GM23338 (cell line): Measurements from ENCODE around the gene SLC48A1. TPM values are rescaled to one million over a fixed set of nuclear protein-coding genes. Genes with fewer than 3 reads are reported as not detected.
A peak's percentile ranks its signal among the peaks of the same experiment; 100 is the strongest.

Source experiments
- ATAC-seq: fragments of 200-7000 bp; cut with Tn5 transposase; 3 replicates; pipeline ENCODE4 v1.9.1; 2020
- DNase-seq: peaks from one replicate; pipeline ENCODE4 v3.0.0-alpha.2; 2015; ENCODE audit warnings: low spot score
- H2AFZ ChIP-seq: fragments of 200-600 bp; sonication (generic); 2 replicates; pipeline ENCODE4 v1.8.0; 2016; ENCODE audit warnings: antibody characterized with exemption, mild to moderate bottlenecking, moderate library complexity
- H3F3A ChIP-seq: fragments of 200-600 bp; sonication (generic); replicated peaks from 2 replicates; pipeline ENCODE4 v1.8.0; 2017; ENCODE audit warnings: antibody characterized with exemption, mixed run types, low read depth
- H3K27ac ChIP-seq: fragments of 200-600 bp; sonication (generic); 2 replicates; pipeline ENCODE4 v1.6.1; 2016; ENCODE audit warnings: low read depth
- H3K27me3 ChIP-seq: fragments of 200-600 bp; sonication (generic); 2 replicates; pipeline ENCODE4 v1.8.0; 2016; ENCODE audit warnings: mild to moderate bottlenecking, mixed run types, moderate library complexity; ENCODE audit not compliant: insufficient read depth
- H3K36me3 ChIP-seq: fragments of 200-600 bp; sonication (generic); 2 replicates; pipeline ENCODE4 v1.8.0; 2016; ENCODE audit warnings: mild to moderate bottlenecking; ENCODE audit not compliant: insufficient read depth
- H3K4me1 ChIP-seq: fragments of 200-600 bp; sonication (generic); 2 replicates; pipeline ENCODE4 v1.8.0; 2016; ENCODE audit warnings: mild to moderate bottlenecking, moderate library complexity; ENCODE audit not compliant: insufficient read depth
- H3K4me2 ChIP-seq: fragments of 200-600 bp; sonication (generic); 2 replicates; pipeline ENCODE4 v1.7.1; 2017; ENCODE audit warnings: mixed run types
- H3K4me3 ChIP-seq: fragments of 200-600 bp; sonication (generic); 2 replicates; pipeline ENCODE4 v1.6.1; 2016; ENCODE audit warnings: mixed run types
- H3K79me2 ChIP-seq: fragments of 200-600 bp; sonication (generic); replicated peaks from 2 replicates; pipeline ENCODE4 v1.8.0; 2017; ENCODE audit warnings: mild to moderate bottlenecking; ENCODE audit not compliant: insufficient read depth
- H3K9me2 ChIP-seq: fragments of 200-600 bp; sonication (generic); 2 replicates; pipeline ENCODE4 v1.8.0; 2017; ENCODE audit not compliant: insufficient read depth
- H4K20me1 ChIP-seq: fragments of 200-600 bp; sonication (generic); replicated peaks from 2 replicates; pipeline ENCODE4 v1.8.0; 2017; ENCODE audit warnings: mild to moderate bottlenecking; ENCODE audit not compliant: insufficient read depth
- H3K27ac Mint-ChIP-seq: 2 replicates; pipeline ENCODE4 v1.8.0; 2020; ENCODE audit warnings: inconsistent platforms, mild to moderate bottlenecking, moderate library complexity, mixed read lengths
- H3K27me3 Mint-ChIP-seq: 3 replicates; pipeline ENCODE4 v1.8.0; 2022; ENCODE audit warnings: low read depth, mild to moderate bottlenecking, moderate library complexity, mixed read lengths, inconsistent platforms; ENCODE audit not compliant: insufficient read depth, poor library complexity
- H3K36me3 Mint-ChIP-seq: 3 replicates; pipeline ENCODE4 v1.8.0; 2021; ENCODE audit warnings: low read depth, mild to moderate bottlenecking, inconsistent platforms, moderate library complexity, mixed read lengths
- H3K4me1 Mint-ChIP-seq: 3 replicates; pipeline ENCODE4 v1.8.0; 2020; ENCODE audit warnings: mild to moderate bottlenecking, inconsistent platforms, mixed read lengths
- H3K4me3 Mint-ChIP-seq: 3 replicates; pipeline ENCODE4 v1.8.0; 2021; ENCODE audit warnings: moderate library complexity, mild to moderate bottlenecking, inconsistent platforms, mixed read lengths
- H3K9me3 Mint-ChIP-seq: 3 replicates; pipeline ENCODE4 v1.8.0; 2020; ENCODE audit warnings: moderate library complexity, mild to moderate bottlenecking, inconsistent platforms, mixed read lengths
- CREB1 ChIP-seq: fragments of 250-450 bp; sonication (Bioruptor Pico); IDR thresholded peaks from 2 replicates; pipeline ENCODE4 v1.5.0; 2020; ENCODE audit warnings: low read depth, mild to moderate bottlenecking, moderate library complexity
- EZH2 ChIP-seq: fragments of 200-600 bp; sonication (generic); IDR thresholded peaks from one replicate; pipeline ENCODE4 v1.8.0; 2017; ENCODE audit warnings: antibody characterized with exemption, mild to moderate bottlenecking, low read depth; ENCODE audit not compliant: unreplicated experiment
- EZH2phosphoT487 ChIP-seq: fragments of 200-600 bp; sonication (generic); IDR thresholded peaks from one replicate; pipeline ENCODE4 v1.8.1; 2018; ENCODE audit warnings: antibody characterized with exemption; ENCODE audit not compliant: unreplicated experiment
- JUNB ChIP-seq: IDR thresholded peaks from one replicate; pipeline ENCODE4 v1.6.1; 2016; ENCODE audit warnings: antibody characterized with exemption; ENCODE audit not compliant: unreplicated experiment
- NANOG ChIP-seq: IDR thresholded peaks from 2 replicates; pipeline ENCODE4 v1.6.1; 2016; ENCODE audit warnings: antibody characterized with exemption, borderline replicate concordance
- POLR2AphosphoS5 ChIP-seq: IDR thresholded peaks from 2 replicates; pipeline ENCODE4 v1.6.1; 2016; ENCODE audit warnings: antibody characterized with exemption, low read depth
- STAT1 ChIP-seq: IDR thresholded peaks from one replicate; pipeline ENCODE4 v1.6.1; 2016; ENCODE audit warnings: antibody characterized with exemption; ENCODE audit not compliant: unreplicated experiment
- ZNF114 ChIP-seq: fragments of 250-450 bp; sonication (Bioruptor Pico); IDR thresholded peaks from 2 replicates; pipeline ENCODE4 v1.5.0; 2020; ENCODE audit warnings: mild to moderate bottlenecking, moderate library complexity
- ZNF331 ChIP-seq: fragments of 250-450 bp; sonication (Bioruptor Pico); IDR thresholded peaks from 2 replicates; pipeline ENCODE4 v1.5.0; 2020; ENCODE audit warnings: low read depth, mild to moderate bottlenecking, moderate library complexity
- polyA plus RNA-seq: library from polyadenylated mRNA; unstranded; fragments of >200 nt; fragmentation: Nextera tagmentation; extraction: Ambion mirVana; gene quantifications from 2 replicates; pipeline ENCODE4 v1.2.1, GENCODE V29; 2016
- total RNA-seq: library from RNA; depleted of rRNA; stranded (reverse); fragments of >200 nt; shearing (Covaris generic); gene quantifications from 2 replicates; pipeline ENCODE4 v1.2.3, GENCODE V29; 2014
- TF ChIP-seq, protein P1 (sequence below): IDR thresholded peaks from one replicate; pipeline ENCODE4 v1.6.1; 2018; ENCODE audit warnings: antibody characterized with exemption; ENCODE audit not compliant: unreplicated experiment
- TF ChIP-seq, protein P2 (sequence below): IDR thresholded peaks from 2 replicates; pipeline ENCODE4 v1.6.1; 2016; ENCODE audit warnings: antibody characterized with exemption
- TF ChIP-seq, protein P3 (sequence below): fragments of 250-450 bp; sonication (Bioruptor Pico); IDR thresholded peaks from 2 replicates; pipeline ENCODE4 v1.5.0; 2020; ENCODE audit warnings: mild to moderate bottlenecking, moderate library complexity
- TF ChIP-seq, protein P4 (sequence below), 2 experiments: fragments of 200-600 bp in 1 of 2; sonication (generic) in 1 of 2; conservative IDR thresholded peaks; 2 replicates each; pipeline versions ENCODE4 v1.5.1 to v1.6.1; 2016 to 2017; ENCODE audit warnings: antibody characterized with exemption in 2 of 2, low read depth in 2 of 2, mild to moderate bottlenecking in 2 of 2, moderate library complexity in 1 of 2

The SLC48A1 gene
- total and polyA plus RNA-seq, 2 experiments from 2014 or later = 5.8 to 9.0 TPM

DNA sequence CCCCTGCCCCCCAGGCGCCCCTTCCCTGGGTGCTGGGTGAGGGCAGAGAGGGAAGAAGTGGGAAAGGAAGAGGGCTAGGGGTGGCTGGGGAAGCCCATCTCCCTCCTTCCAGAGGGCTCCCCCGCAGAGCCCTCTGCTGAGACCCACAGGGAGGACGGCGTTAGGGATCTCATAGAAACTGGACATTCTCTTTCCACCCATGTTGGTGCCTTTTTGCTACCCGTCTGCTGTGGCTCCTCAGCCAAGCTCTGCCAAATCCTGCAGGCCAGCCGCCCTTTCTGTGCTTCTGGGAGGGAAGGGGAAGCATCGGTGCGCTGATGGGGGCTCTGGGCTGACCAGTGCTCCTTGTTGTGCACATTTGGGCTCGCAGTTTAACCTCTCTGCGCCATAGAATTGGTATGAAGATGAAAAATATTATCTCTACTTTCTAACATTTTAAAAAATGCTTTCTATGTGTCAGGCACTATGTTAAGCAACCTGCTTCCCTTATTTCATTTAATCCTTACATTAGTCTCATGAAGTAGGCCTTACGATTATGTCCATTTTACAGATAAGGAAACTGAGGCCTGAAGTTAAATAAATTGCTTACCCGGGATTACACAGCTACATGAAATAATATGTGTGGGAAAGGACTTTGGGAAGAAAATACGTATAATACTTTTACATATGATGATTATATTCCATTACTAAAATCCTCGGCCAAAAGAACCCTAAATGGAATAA lies 981 bp downstream of the SLC48A1 start:
- ATAC-seq = peak; percentile 29
- peaks cover 45% of the 10 kb centered on the region for H3K4me1 Mint-ChIP-seq
- H3K4me3 Mint-ChIP-seq = peak overlapping the region; percentile 90
- Histone ChIP-seq H3K79me2 (no peaks in the 10 kb centered on the region), H3K4me1 (peaks cover 39% of the 10 kb centered on the region), H3F3A (peaks cover 15% of the 10 kb centered on the region), H3K36me3 (no peaks in the 10 kb centered on the region), H3K9me2 (no peaks in the 10 kb centered on the region), H3K27ac (no peak overlapping the region), H4K20me1 (no peaks in the 10 kb centered on the region), H2AFZ (peak overlapping the region; percentile 52), H3K4me2 (peak overlapping the region; percentile 86), H3K27me3 (peaks cover 17% of the 10 kb centered on the region), H3K4me3 (peak overlapping the region; percentile 69)
- H3K9me3 Mint-ChIP-seq = no peaks in the 10 kb centered on the region
- no peak for DNase-seq
- H3K27me3 Mint-ChIP-seq = peaks cover 17% of the 10 kb centered on the region
- no peak overlapping the region for H3K27ac Mint-ChIP-seq
- TF ChIP-seq POLR2AphosphoS5 = no peak
- TF ChIP-seq, protein P1, sequence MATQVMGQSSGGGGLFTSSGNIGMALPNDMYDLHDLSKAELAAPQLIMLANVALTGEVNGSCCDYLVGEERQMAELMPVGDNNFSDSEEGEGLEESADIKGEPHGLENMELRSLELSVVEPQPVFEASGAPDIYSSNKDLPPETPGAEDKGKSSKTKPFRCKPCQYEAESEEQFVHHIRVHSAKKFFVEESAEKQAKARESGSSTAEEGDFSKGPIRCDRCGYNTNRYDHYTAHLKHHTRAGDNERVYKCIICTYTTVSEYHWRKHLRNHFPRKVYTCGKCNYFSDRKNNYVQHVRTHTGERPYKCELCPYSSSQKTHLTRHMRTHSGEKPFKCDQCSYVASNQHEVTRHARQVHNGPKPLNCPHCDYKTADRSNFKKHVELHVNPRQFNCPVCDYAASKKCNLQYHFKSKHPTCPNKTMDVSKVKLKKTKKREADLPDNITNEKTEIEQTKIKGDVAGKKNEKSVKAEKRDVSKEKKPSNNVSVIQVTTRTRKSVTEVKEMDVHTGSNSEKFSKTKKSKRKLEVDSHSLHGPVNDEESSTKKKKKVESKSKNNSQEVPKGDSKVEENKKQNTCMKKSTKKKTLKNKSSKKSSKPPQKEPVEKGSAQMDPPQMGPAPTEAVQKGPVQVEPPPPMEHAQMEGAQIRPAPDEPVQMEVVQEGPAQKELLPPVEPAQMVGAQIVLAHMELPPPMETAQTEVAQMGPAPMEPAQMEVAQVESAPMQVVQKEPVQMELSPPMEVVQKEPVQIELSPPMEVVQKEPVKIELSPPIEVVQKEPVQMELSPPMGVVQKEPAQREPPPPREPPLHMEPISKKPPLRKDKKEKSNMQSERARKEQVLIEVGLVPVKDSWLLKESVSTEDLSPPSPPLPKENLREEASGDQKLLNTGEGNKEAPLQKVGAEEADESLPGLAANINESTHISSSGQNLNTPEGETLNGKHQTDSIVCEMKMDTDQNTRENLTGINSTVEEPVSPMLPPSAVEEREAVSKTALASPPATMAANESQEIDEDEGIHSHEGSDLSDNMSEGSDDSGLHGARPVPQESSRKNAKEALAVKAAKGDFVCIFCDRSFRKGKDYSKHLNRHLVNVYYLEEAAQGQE = no peak
- no peak for TF ChIP-seq STAT1
- TF ChIP-seq EZH2phosphoT487 = no peak
- TF ChIP-seq JUNB = no peak
- no peak for TF ChIP-seq NANOG
- no peak for TF ChIP-seq ZNF114 (CRISPR knock-in tag)
- no peak for TF ChIP-seq CREB1 (CRISPR knock-in tag)
- TF ChIP-seq, protein P2, sequence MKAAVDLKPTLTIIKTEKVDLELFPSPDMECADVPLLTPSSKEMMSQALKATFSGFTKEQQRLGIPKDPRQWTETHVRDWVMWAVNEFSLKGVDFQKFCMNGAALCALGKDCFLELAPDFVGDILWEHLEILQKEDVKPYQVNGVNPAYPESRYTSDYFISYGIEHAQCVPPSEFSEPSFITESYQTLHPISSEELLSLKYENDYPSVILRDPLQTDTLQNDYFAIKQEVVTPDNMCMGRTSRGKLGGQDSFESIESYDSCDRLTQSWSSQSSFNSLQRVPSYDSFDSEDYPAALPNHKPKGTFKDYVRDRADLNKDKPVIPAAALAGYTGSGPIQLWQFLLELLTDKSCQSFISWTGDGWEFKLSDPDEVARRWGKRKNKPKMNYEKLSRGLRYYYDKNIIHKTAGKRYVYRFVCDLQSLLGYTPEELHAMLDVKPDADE = no peak
- no peak for TF ChIP-seq ZNF331 (CRISPR knock-in tag)
- TF ChIP-seq, protein P3, sequence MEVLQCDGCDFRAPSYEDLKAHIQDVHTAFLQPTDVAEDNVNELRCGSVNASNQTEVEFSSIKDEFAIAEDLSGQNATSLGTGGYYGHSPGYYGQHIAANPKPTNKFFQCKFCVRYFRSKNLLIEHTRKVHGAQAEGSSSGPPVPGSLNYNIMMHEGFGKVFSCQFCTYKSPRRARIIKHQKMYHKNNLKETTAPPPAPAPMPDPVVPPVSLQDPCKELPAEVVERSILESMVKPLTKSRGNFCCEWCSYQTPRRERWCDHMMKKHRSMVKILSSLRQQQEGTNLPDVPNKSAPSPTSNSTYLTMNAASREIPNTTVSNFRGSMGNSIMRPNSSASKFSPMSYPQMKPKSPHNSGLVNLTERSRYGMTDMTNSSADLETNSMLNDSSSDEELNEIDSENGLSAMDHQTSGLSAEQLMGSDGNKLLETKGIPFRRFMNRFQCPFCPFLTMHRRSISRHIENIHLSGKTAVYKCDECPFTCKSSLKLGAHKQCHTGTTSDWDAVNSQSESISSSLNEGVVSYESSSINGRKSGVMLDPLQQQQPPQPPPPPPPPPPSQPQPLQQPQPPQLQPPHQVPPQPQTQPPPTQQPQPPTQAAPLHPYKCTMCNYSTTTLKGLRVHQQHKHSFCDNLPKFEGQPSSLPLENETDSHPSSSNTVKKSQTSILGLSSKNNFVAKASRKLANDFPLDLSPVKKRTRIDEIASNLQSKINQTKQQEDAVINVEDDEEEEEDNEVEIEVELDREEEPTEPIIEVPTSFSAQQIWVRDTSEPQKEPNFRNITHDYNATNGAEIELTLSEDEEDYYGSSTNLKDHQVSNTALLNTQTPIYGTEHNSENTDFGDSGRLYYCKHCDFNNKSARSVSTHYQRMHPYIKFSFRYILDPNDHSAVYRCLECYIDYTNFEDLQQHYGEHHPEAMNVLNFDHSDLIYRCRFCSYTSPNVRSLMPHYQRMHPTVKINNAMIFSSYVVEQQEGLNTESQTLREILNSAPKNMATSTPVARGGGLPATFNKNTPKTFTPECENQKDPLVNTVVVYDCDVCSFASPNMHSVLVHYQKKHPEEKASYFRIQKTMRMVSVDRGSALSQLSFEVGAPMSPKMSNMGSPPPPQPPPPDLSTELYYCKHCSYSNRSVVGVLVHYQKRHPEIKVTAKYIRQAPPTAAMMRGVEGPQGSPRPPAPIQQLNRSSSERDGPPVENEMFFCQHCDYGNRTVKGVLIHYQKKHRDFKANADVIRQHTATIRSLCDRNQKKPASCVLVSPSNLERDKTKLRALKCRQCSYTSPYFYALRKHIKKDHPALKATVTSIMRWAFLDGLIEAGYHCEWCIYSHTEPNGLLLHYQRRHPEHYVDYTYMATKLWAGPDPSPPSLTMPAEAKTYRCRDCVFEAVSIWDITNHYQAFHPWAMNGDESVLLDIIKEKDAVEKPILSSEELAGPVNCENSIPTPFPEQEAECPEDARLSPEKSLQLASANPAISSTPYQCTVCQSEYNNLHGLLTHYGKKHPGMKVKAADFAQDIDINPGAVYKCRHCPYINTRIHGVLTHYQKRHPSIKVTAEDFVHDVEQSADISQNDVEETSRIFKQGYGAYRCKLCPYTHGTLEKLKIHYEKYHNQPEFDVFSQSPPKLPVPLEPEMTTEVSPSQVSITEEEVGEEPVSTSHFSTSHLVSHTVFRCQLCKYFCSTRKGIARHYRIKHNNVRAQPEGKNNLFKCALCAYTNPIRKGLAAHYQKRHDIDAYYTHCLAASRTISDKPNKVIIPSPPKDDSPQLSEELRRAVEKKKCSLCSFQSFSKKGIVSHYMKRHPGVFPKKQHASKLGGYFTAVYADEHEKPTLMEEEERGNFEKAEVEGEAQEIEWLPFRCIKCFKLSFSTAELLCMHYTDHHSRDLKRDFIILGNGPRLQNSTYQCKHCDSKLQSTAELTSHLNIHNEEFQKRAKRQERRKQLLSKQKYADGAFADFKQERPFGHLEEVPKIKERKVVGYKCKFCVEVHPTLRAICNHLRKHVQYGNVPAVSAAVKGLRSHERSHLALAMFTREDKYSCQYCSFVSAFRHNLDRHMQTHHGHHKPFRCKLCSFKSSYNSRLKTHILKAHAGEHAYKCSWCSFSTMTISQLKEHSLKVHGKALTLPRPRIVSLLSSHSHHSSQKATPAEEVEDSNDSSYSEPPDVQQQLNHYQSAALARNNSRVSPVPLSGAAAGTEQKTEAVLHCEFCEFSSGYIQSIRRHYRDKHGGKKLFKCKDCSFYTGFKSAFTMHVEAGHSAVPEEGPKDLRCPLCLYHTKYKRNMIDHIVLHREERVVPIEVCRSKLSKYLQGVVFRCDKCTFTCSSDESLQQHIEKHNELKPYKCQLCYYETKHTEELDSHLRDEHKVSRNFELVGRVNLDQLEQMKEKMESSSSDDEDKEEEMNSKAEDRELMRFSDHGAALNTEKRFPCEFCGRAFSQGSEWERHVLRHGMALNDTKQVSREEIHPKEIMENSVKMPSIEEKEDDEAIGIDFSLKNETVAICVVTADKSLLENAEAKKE (CRISPR knock-in tag) = no peak
- no peak for TF ChIP-seq EZH2
- TF ChIP-seq, protein P4, sequence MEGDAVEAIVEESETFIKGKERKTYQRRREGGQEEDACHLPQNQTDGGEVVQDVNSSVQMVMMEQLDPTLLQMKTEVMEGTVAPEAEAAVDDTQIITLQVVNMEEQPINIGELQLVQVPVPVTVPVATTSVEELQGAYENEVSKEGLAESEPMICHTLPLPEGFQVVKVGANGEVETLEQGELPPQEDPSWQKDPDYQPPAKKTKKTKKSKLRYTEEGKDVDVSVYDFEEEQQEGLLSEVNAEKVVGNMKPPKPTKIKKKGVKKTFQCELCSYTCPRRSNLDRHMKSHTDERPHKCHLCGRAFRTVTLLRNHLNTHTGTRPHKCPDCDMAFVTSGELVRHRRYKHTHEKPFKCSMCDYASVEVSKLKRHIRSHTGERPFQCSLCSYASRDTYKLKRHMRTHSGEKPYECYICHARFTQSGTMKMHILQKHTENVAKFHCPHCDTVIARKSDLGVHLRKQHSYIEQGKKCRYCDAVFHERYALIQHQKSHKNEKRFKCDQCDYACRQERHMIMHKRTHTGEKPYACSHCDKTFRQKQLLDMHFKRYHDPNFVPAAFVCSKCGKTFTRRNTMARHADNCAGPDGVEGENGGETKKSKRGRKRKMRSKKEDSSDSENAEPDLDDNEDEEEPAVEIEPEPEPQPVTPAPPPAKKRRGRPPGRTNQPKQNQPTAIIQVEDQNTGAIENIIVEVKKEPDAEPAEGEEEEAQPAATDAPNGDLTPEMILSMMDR (conservative IDR thresholded peaks at IDR 0.05; ENCODE audit: low read depth in 2 of 2) = no peak
- no peaks in the 10 kb centered on the region for H3K36me3 Mint-ChIP-seq
